ENCODE data around the gene FMO3. TPM values are rescaled to one million over a fixed set of nuclear protein-coding genes. Genes with fewer than 3 reads are reported as not detected.

FMO3 gene
- total and polyA plus RNA-seq, 9 donors, result 0.15 to 1.7 (median 0.68) TPM; not detected in 1

- Histone ChIP-seq H3K4me3 (no peak overlapping the region), H3K27me3 (no peaks in the 10 kb centered on the region), H3K27ac (no peak overlapping the region), H3K36me3 (no peaks in the 10 kb centered on the region), H3K9me3 (no peaks in the 10 kb centered on the region), H3K4me1 (ENCODE audit: insufficient read depth) (peaks cover 3% of the 10 kb centered on the region)
- intact Hi-C loops (cut with DNase I), result loop anchor here in 2 of 4 donors (5.0 to 10.0 kb wide), 3 partner anchors 137 to 230 kb away; partner anchors contain the start of gene FMO4 (in 1 of the 2)
- no peak for DNase-seq
- WGBS, 3 donors, result 87 to 96% (median 96%) methylated on average over 2 of the region's 2 CpGs
- no peak for TF ChIP-seq EP300 (IDR thresholded peaks at IDR 0.05)
- no peak for TF ChIP-seq POLR2A (IDR thresholded peaks at IDR 0.05)
- TF ChIP-seq CTCF (IDR thresholded peaks at IDR 0.05), result no peak
Observed at GRCh38 chr1:171084870-171085269, 5.8 kb upstream of the FMO3 start.

GRCh38 chr1:171087896-171088295, 2.8 kb upstream of the FMO3 start:
- intact Hi-C loops (cut with DNase I), result loop anchor here in 1 of 4 donors (10.0 kb wide), 1 partner anchor 227 kb away; the partner anchor contains the start of gene FMO4
- no peak overlapping the region for H3K4me3 ChIP-seq
- H3K27me3 ChIP-seq, result no peaks in the 10 kb centered on the region
- no peak overlapping the region for H3K27ac ChIP-seq
- H3K4me1 ChIP-seq (ENCODE audit: insufficient read depth), result peaks cover 3% of the 10 kb centered on the region
- TF ChIP-seq CTCF (IDR thresholded peaks at IDR 0.05) (no peak), POLR2A (IDR thresholded peaks at IDR 0.05) (no peak), EP300 (IDR thresholded peaks at IDR 0.05) (no peak)
- DNase-seq, result no peak
- no peaks in the 10 kb centered on the region for H3K36me3 ChIP-seq
- no peaks in the 10 kb centered on the region for H3K9me3 ChIP-seq

GRCh38 chr1:171103862-171104261, 13.2 kb downstream of the FMO3 start:
- Histone ChIP-seq H3K27ac (no peak overlapping the region), H3K9me3 (no peaks in the 10 kb centered on the region), H3K4me3 (no peak overlapping the region), H3K27me3 (no peaks in the 10 kb centered on the region), H3K4me1 (ENCODE audit: insufficient read depth) (no peaks in the 10 kb centered on the region), H3K36me3 (no peaks in the 10 kb centered on the region)
- no peak for TF ChIP-seq CTCF (IDR thresholded peaks at IDR 0.05)
- TF ChIP-seq POLR2A (IDR thresholded peaks at IDR 0.05), result no peak
- no peak for TF ChIP-seq EP300 (IDR thresholded peaks at IDR 0.05)
- DNase-seq, result no peak
- intact Hi-C loops (cut with DNase I), result no loop called here
- WGBS, 3 donors, result 94 to 97% (median 96%) methylated on average over 1 of the region's 1 CpG

GRCh38 chr1:171107262-171107940, 16.7 kb downstream of the FMO3 start:
- H3K4me3 ChIP-seq, result no peak overlapping the region
- no peak for TF ChIP-seq EP300 (IDR thresholded peaks at IDR 0.05)
- TF ChIP-seq POLR2A (IDR thresholded peaks at IDR 0.05), result no peak
- no peak for TF ChIP-seq CTCF (IDR thresholded peaks at IDR 0.05)
- DNase-seq, result no peak
- no peaks in the 10 kb centered on the region for H3K9me3 ChIP-seq
- no peaks in the 10 kb centered on the region for H3K4me1 ChIP-seq (ENCODE audit: insufficient read depth)
- whole genome bisulfite sequencing, 3 donors, result 48 to 75% (median 58%) methylated on average over 3 of the region's 3 CpGs
- intact Hi-C loops (cut with DNase I), result no loop called here
- H3K36me3 ChIP-seq, result no peaks in the 10 kb centered on the region
- H3K27ac ChIP-seq, result no peak overlapping the region
- H3K27me3 ChIP-seq, result no peaks in the 10 kb centered on the region

Measured in ovary (tissue), 9 donors.